ENCODE measurements around the gene USH1C.

DNA sequence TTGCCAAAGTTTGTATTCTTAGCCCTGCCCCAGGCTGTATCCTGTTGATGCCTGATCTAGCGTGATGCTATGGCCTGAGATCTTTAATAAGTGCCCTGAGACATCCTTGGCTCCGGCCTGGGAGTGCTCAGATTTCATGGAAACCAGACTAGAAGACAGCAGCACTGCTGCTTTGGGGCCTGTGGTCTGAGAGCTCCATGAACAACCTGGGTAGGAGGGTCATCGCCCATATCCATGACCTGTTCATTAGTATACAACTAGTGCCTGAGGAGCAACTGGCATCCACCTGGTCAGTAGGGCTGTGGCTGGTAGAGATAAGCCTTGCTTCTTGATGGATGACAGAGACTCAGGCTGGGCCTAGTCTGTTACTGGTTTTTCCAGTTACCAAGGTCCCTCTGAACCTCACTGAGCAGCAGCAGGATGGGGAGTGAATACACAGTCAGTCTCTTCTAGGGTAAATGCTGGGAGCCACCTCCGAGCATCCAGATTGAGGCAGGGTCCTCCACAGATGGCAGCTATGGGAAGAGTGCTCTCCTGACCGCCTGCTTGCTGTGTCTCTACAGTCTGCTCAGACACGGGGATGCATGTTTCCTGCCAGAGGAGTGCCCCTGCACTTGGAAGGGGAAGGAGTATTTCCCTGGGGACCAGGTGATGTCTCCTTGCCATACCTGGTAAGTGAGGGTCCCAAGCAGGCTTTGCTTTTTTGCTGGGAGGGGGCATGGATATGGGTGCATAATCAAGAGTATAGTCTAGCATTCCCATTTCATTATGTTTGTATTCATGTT lies 41.9 kb upstream of the USH1C start:
- TF ChIP-seq, protein P1, sequence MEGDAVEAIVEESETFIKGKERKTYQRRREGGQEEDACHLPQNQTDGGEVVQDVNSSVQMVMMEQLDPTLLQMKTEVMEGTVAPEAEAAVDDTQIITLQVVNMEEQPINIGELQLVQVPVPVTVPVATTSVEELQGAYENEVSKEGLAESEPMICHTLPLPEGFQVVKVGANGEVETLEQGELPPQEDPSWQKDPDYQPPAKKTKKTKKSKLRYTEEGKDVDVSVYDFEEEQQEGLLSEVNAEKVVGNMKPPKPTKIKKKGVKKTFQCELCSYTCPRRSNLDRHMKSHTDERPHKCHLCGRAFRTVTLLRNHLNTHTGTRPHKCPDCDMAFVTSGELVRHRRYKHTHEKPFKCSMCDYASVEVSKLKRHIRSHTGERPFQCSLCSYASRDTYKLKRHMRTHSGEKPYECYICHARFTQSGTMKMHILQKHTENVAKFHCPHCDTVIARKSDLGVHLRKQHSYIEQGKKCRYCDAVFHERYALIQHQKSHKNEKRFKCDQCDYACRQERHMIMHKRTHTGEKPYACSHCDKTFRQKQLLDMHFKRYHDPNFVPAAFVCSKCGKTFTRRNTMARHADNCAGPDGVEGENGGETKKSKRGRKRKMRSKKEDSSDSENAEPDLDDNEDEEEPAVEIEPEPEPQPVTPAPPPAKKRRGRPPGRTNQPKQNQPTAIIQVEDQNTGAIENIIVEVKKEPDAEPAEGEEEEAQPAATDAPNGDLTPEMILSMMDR (IDR thresholded peaks at IDR 0.05) = no peak
- TF ChIP-seq ZFX (IDR thresholded peaks at IDR 0.05; ENCODE audit: borderline replicate concordance) = no peak
